ENCODE data around the gene FOLR2.
"Not testable (repeated sequence)": the region's sequence is repeated elsewhere in the genome, so short reads cannot be mapped to it uniquely, and the experiment has no call there.

FOLR2 gene

GRCh38 chr11:72243173-72244059, 26.8 kb downstream of the FOLR2 start:
- DNase-seq: no peak

- DNase-seq: no peak
Observed at GRCh38 chr11:72244060-72244360, 27.4 kb downstream of the FOLR2 start, which contains the start of gene PHOX2A. Gene PHOX2A (minus strand): TSS chr11:72244176. CDS start chr11:72244004, 172 bp downstream.

GRCh38 chr11:72244361-72245262, 28.0 kb downstream of the FOLR2 start:
- DNase-seq: no peak

- no peak for DNase-seq
Observed at GRCh38 chr11:72245263-72245816, 28.7 kb downstream of the FOLR2 start.

GRCh38 chr11:72247584-72247983, 31.0 kb downstream of the FOLR2 start:
- DNase-seq: no peak

GRCh38 chr11:72249961-72250360, 33.4 kb downstream of the FOLR2 start:
- no peak for DNase-seq

- no peak for DNase-seq
Observed at GRCh38 chr11:72250661-72251464, 34.3 kb downstream of the FOLR2 start.

- DNase-seq: no peak
Observed at GRCh38 chr11:72251614-72252013, 35.0 kb downstream of the FOLR2 start.

- DNase-seq: no peak
Observed at GRCh38 chr11:72253392-72253791, 36.8 kb downstream of the FOLR2 start.

- no peak for DNase-seq
Observed at GRCh38 chr11:72254299-72254993, 37.9 kb downstream of the FOLR2 start.

- no peak for DNase-seq
Observed at GRCh38 chr11:72257570-72257969, 41.0 kb downstream of the FOLR2 start.

GRCh38 chr11:72259490-72259889, 42.9 kb downstream of the FOLR2 start:
- no peak for DNase-seq

GRCh38 chr11:72260574-72260973, 44.0 kb downstream of the FOLR2 start:
- DNase-seq: no peak

- no peak for DNase-seq
Observed at GRCh38 chr11:72263361-72263760, 46.8 kb downstream of the FOLR2 start.

GRCh38 chr11:72265951-72266350, 49.4 kb downstream of the FOLR2 start:
- DNase-seq: no peak

- not testable (repeated sequence) for DNase-seq
Observed at GRCh38 chr11:72266960-72267359, 50.4 kb downstream of the FOLR2 start.

GRCh38 chr11:72267956-72268617, 51.5 kb downstream of the FOLR2 start:
- no peak for DNase-seq
